OCI-LY1 (cell line): ENCODE data around the gene GAS6.

Experiments
- H2AFZ ChIP-seq: fragments of 200-600 bp; sonication (generic), shearing (Covaris generic); 2 replicates; pipeline ENCODE4 v1.6.0; 2014; ENCODE audit warnings: antibody characterized with exemption, mild to moderate bottlenecking, low read length
- H3F3A ChIP-seq: fragments of 200-600 bp; sonication (generic), shearing (Covaris generic); 2 replicates; pipeline ENCODE4 v1.6.0; 2014; ENCODE audit warnings: mild to moderate bottlenecking, antibody characterized with exemption, low read length, moderate library complexity; ENCODE audit not compliant: insufficient read depth
- H3K27ac ChIP-seq: fragments of 200-600 bp; sonication (generic); 2 replicates; pipeline ENCODE4 v1.5.1; 2014; ENCODE audit warnings: low read length, mixed run types, mild to moderate bottlenecking, low read depth; ENCODE audit not compliant: poor library complexity, severe bottlenecking
- H3K27me3 ChIP-seq: fragments of 200-600 bp; sonication (generic); 2 replicates; pipeline ENCODE4 v1.6.0; 2014; ENCODE audit warnings: antibody characterized with exemption, mild to moderate bottlenecking, low read length, moderate library complexity; ENCODE audit not compliant: insufficient read depth
- H3K36me3 ChIP-seq: fragments of 200-600 bp; sonication (generic); 2 replicates; pipeline ENCODE4 v1.6.1; 2014; ENCODE audit warnings: mild to moderate bottlenecking, antibody characterized with exemption, low read length, moderate library complexity, mixed read lengths; ENCODE audit not compliant: insufficient read depth
- H3K4me1 ChIP-seq: fragments of 200-600 bp; sonication (generic); 2 replicates; pipeline ENCODE4 v1.5.1; 2014; ENCODE audit warnings: mild to moderate bottlenecking, low read length, moderate library complexity; ENCODE audit not compliant: insufficient read depth, severe bottlenecking
- H3K4me2 ChIP-seq: fragments of 200-600 bp; sonication (generic), shearing (Covaris generic); 2 replicates; pipeline ENCODE4 v1.6.1; 2014; ENCODE audit warnings: low read length
- H3K4me3 ChIP-seq: fragments of 200-600 bp; sonication (generic); 2 replicates; pipeline ENCODE4 v1.5.1; 2014; ENCODE audit warnings: low read length, low read depth, mild to moderate bottlenecking, mixed read lengths; ENCODE audit not compliant: poor library complexity, severe bottlenecking
- H3K79me2 ChIP-seq: fragments of 200-600 bp; shearing (Covaris generic); 2 replicates; pipeline ENCODE4 v1.6.1; 2016; ENCODE audit warnings: mixed run types, low read length, mixed read lengths; ENCODE audit not compliant: insufficient read depth
- H3K9ac ChIP-seq: fragments of 200-600 bp; sonication (generic), shearing (Covaris generic); 2 replicates; pipeline ENCODE4 v1.6.1; 2014; ENCODE audit warnings: mild to moderate bottlenecking, low read length, mixed read lengths
- H3K9me2 ChIP-seq: fragments of 200-600 bp; sonication (generic), shearing (Covaris generic); 2 replicates; pipeline ENCODE4 v1.6.1; 2014; ENCODE audit warnings: low read depth, mild to moderate bottlenecking, low read length, mixed read lengths
- H3K9me3 ChIP-seq: fragments of 200-600 bp; shearing (Covaris generic); 2 replicates; pipeline ENCODE4 v1.6.1; 2014; ENCODE audit warnings: low read length, mixed read lengths
- H4K20me1 ChIP-seq: fragments of 200-600 bp; sonication (generic), shearing (Covaris generic); 2 replicates; pipeline ENCODE4 v1.6.0; 2016; ENCODE audit warnings: mild to moderate bottlenecking, low read length; ENCODE audit not compliant: insufficient read depth
- EZH2 ChIP-seq: fragments of 200-600 bp; sonication (generic), shearing (Covaris generic); IDR thresholded peaks from 2 replicates; pipeline ENCODE4 v1.8.0; 2017; ENCODE audit warnings: borderline replicate concordance, mixed run types, mild to moderate bottlenecking, antibody characterized with exemption, low read length, moderate library complexity, mixed read lengths
- TF ChIP-seq, protein P1 (sequence below): fragments of 200-600 bp; sonication (generic), shearing (Covaris generic); IDR thresholded peaks from 2 replicates; pipeline ENCODE4 v1.5.1; 2017; ENCODE audit warnings: mild to moderate bottlenecking, antibody characterized with exemption, low read length, moderate library complexity, mixed read lengths

The GAS6 gene

DNA sequence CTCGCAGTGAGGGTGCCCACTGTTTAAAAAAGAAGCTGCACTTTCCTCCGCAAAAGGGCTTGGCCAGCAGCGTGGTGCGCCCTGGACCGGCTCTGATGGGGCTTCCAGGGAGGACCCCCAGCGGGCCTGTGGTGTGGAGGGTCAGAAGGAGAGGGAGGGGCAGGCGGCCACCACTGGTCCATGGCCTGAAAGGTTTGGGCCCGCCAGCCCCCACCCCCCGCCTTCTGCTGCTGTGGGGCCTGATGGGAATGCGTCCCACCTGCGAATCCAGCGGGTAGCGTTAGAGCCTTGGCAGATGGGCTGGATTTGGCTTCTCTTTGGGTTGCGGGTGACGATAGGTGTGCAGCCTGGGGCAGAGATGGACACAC is 70.2 kb downstream of the GAS6 start:
- no peaks in the 10 kb centered on the region for H3K4me1 ChIP-seq
- H3K36me3 ChIP-seq: no peaks in the 10 kb centered on the region
- H4K20me1 ChIP-seq: no peaks in the 10 kb centered on the region
- H2AFZ ChIP-seq: no peak overlapping the region
- no peaks in the 10 kb centered on the region for H3K9me2 ChIP-seq
- H3K27ac ChIP-seq: no peak overlapping the region
- H3F3A ChIP-seq: no peaks in the 10 kb centered on the region
- no peak overlapping the region for H3K4me3 ChIP-seq
- H3K79me2 ChIP-seq: no peaks in the 10 kb centered on the region
- no peaks in the 10 kb centered on the region for H3K27me3 ChIP-seq
- TF ChIP-seq, protein P1, sequence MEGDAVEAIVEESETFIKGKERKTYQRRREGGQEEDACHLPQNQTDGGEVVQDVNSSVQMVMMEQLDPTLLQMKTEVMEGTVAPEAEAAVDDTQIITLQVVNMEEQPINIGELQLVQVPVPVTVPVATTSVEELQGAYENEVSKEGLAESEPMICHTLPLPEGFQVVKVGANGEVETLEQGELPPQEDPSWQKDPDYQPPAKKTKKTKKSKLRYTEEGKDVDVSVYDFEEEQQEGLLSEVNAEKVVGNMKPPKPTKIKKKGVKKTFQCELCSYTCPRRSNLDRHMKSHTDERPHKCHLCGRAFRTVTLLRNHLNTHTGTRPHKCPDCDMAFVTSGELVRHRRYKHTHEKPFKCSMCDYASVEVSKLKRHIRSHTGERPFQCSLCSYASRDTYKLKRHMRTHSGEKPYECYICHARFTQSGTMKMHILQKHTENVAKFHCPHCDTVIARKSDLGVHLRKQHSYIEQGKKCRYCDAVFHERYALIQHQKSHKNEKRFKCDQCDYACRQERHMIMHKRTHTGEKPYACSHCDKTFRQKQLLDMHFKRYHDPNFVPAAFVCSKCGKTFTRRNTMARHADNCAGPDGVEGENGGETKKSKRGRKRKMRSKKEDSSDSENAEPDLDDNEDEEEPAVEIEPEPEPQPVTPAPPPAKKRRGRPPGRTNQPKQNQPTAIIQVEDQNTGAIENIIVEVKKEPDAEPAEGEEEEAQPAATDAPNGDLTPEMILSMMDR: no peak
- no peak for TF ChIP-seq EZH2
- H3K9me3 ChIP-seq: no peaks in the 10 kb centered on the region
- no peak overlapping the region for H3K9ac ChIP-seq
- no peak overlapping the region for H3K4me2 ChIP-seq

DNA sequence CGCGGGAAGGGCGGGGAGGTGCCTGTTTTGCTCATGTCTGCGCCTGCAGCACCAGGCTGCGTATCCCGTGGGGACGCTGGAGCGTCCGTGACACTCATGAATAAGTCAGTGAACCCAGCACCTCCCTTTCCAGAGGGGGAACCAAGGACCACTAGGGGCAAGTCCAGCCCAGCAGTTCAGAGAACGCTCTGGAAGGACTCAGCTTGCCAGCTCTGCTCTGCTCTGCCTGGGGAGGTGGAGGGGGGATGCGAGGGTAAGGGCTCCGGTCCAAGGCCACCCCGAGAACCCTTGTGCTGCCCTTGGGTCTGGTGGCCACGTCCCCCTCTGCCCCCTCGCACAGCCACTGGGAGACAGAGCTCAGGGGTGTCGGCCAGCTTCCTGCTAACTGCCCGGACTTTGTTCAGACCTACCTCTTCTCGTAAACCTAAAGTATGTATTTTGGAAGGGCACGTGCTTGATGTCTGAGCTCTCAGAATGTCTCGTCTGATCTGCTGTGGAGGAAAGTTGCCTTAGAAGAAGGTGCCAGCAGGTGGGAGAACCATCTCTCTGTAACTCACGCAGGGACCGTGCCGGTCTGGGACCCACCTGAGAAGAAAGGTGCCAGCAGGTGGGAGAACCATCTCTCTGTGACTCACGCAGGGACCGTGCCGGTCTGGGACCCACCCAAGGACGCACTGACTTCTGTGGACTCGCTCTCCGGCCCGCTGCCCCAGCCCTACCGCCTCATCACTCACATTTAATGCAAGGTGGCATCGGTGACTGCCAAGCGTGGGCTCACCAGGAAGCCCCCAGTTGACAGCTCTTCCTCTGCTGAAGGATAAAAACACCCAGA is 70.8 kb downstream of the GAS6 start:
- Histone ChIP-seq H3K4me3 (no peak overlapping the region), H3K9me2 (no peaks in the 10 kb centered on the region), H3K27ac (no peak overlapping the region), H3F3A (no peaks in the 10 kb centered on the region), H3K9me3 (no peaks in the 10 kb centered on the region), H3K9ac (no peak overlapping the region), H3K79me2 (no peaks in the 10 kb centered on the region), H2AFZ (no peak overlapping the region), H3K36me3 (no peaks in the 10 kb centered on the region), H3K27me3 (no peaks in the 10 kb centered on the region), H3K4me1 (no peaks in the 10 kb centered on the region), H3K4me2 (no peak overlapping the region), H4K20me1 (no peaks in the 10 kb centered on the region)
- no peak for TF ChIP-seq EZH2
- TF ChIP-seq, protein P1: no peak

DNA sequence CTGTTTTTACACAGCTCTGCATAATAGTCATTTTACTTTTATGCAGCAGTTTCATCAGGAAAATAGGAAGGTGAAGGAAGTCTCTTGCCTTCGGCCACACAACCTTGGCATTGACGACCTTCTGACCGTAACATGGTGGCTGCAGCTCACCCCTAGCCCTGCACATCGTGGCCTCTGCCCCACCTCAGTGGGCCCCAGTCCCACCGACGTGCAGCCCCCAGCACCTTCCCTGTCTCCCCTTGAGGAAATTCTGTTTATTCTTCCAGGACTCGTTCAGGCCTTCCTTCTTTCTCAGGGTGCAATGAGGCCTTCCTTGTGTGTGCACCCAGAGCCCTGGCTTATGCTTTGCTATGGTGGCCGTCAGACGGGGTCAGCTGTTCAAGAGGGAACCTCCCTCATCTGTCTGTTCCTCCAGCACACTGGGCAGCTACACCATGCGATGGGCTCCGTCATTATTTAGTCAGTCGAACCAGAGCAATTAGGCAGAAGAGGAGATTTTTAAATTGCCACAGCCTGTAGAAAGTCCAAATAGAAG is 71.6 kb downstream of the GAS6 start:
- Histone ChIP-seq H3K9ac (no peak overlapping the region), H3K27ac (no peak overlapping the region), H3K36me3 (no peaks in the 10 kb centered on the region), H3K9me2 (no peaks in the 10 kb centered on the region), H3F3A (no peaks in the 10 kb centered on the region), H2AFZ (no peak overlapping the region), H4K20me1 (no peaks in the 10 kb centered on the region), H3K4me2 (no peak overlapping the region), H3K27me3 (no peaks in the 10 kb centered on the region), H3K4me3 (no peak overlapping the region), H3K9me3 (no peaks in the 10 kb centered on the region), H3K79me2 (no peaks in the 10 kb centered on the region), H3K4me1 (no peaks in the 10 kb centered on the region)
- no peak for TF ChIP-seq EZH2
- TF ChIP-seq, protein P1: no peak
